Ovary (tissue), 3 donors: ENCODE data around the gene RSU1.

Experiments used
- EP300 ChIP-seq: sonication (generic); formaldehyde crosslinking; IDR thresholded peaks from one replicate; pipeline ENCODE4 v1.6.1; 2017; ENCODE audit warnings: antibody characterized with exemption
- POLR2A ChIP-seq: fragments of 450-650 bp; IDR thresholded peaks from one replicate; pipeline ENCODE4 v1.6.1; 2017; ENCODE audit warnings: antibody characterized with exemption, mild to moderate bottlenecking, moderate library complexity
- TF ChIP-seq, protein P1 (sequence below), 3 donors: fragments of 450-650 bp in 2 of 3; fragments of 200-600 bp in 1 of 3; IDR thresholded peaks; one replicate each; pipeline versions ENCODE4 v1.5.1 to v1.8.0; 2016 to 2022; ENCODE audit warnings: antibody characterized with exemption in 3 of 3, mild to moderate bottlenecking in 1 of 3
- donor health status: DM: no; HTN: no; CAD: no.

GRCh38 chr10:16799621-16800020 lies 17.6 kb downstream of the RSU1 start:
- TF ChIP-seq EP300, result no peak
- TF ChIP-seq POLR2A, result no peak
- TF ChIP-seq, protein P1, sequence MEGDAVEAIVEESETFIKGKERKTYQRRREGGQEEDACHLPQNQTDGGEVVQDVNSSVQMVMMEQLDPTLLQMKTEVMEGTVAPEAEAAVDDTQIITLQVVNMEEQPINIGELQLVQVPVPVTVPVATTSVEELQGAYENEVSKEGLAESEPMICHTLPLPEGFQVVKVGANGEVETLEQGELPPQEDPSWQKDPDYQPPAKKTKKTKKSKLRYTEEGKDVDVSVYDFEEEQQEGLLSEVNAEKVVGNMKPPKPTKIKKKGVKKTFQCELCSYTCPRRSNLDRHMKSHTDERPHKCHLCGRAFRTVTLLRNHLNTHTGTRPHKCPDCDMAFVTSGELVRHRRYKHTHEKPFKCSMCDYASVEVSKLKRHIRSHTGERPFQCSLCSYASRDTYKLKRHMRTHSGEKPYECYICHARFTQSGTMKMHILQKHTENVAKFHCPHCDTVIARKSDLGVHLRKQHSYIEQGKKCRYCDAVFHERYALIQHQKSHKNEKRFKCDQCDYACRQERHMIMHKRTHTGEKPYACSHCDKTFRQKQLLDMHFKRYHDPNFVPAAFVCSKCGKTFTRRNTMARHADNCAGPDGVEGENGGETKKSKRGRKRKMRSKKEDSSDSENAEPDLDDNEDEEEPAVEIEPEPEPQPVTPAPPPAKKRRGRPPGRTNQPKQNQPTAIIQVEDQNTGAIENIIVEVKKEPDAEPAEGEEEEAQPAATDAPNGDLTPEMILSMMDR (IDR thresholded peaks at IDR 0.05), result no peak
